ENCODE results near the gene TWNK. TPM values are rescaled to one million over a fixed set of nuclear protein-coding genes. Genes with fewer than 3 reads are reported as not detected.

TWNK gene
- total RNA-seq, 1 experiment from 2014 or later: 38.7 TPM

GRCh38 chr10:101031128-101031795 lies 43.9 kb downstream of the TWNK start, which contains the start of the genes PDZD7 and SFXN3:
PDZD7 (minus strand) TSS chr10:101031129; CDS start chr10:101030219, 910 bp downstream.
SFXN3 (plus strand) TSS chr10:101031234; CDS start chr10:101034695, 3,461 bp downstream.
- no peak within 1 kb of the TSS for H2AFZ ChIP-seq (ENCODE audit: low read length)
- no peak within 1 kb of the TSS for H2AK5ac ChIP-seq (ENCODE audit: insufficient read length, low read length)
- H2BK5ac ChIP-seq (ENCODE audit: insufficient read length, low read length): no peak within 1 kb of the TSS
- H3K23me2 ChIP-seq (ENCODE audit: insufficient read length, low read depth, low read length, poor library complexity, severe bottlenecking): peaks cover 13% of the 10 kb centered on the region
- no peak within 1 kb of the TSS for H3K23ac ChIP-seq (ENCODE audit: insufficient read length, low read depth, low read length)
- no peaks in the 10 kb centered on the region for H4K20me1 ChIP-seq (ENCODE audit: control insufficient read depth, insufficient read depth, insufficient read length)
- H3K4me1 ChIP-seq (ENCODE audit: insufficient read depth, low read length): peaks cover 4% of the 10 kb centered on the region; the same call in 1 of the 2 replicates
- Mint-ChIP-seq H3K4me1 (peaks cover 34 to 50% of the 10 kb centered on the region in 2 experiments), H3K4me3 (peak within 1 kb of the TSS; percentile 59 to 89), H3K9me3 (no peaks in the 10 kb centered on the region; a peak in 1 of 5 replicates), H3K27me3 (ENCODE audit: low read depth) (peaks cover 74% of the 10 kb centered on the region), H3K27ac (0 out of 7 replicates have a peak within 1 kb of the TSS, but pooled peaks of 1 of the 3 experiments have one; percentile 78), H3K36me3 (ENCODE audit: insufficient read depth in 1 of 3, low read depth in 3 of 3) (no peaks in the 10 kb centered on the region)
- H2BK20ac ChIP-seq (ENCODE audit: low read depth, low read length, poor library complexity, severe bottlenecking): no peak within 1 kb of the TSS
- no peak within 1 kb of the TSS for H3T11ph ChIP-seq (ENCODE audit: low read length)
- no peak within 1 kb of the TSS for H2BK15ac ChIP-seq (ENCODE audit: low read depth, low read length)
- no peak within 1 kb of the TSS for H4K8ac ChIP-seq (replicated peaks; ENCODE audit: insufficient read length, low read depth, low read length)
- no CpG with 5 or more reads among the region's 38 CpGs for WGBS (ENCODE audit: extremely low coverage, insufficient read length, low lambda C conversion rate)
- no peaks in the 10 kb centered on the region for H3K9me3 ChIP-seq (ENCODE audit: control insufficient read depth, low read depth, low read length)
- H3K9ac ChIP-seq (ENCODE audit: extremely low read depth, insufficient read length, low read length): no peak within 1 kb of the TSS
- H3K4ac ChIP-seq (ENCODE audit: low read depth, low read length): no peak within 1 kb of the TSS
- H3K14ac ChIP-seq (ENCODE audit: insufficient read depth, low read length): no peak within 1 kb of the TSS; the same call in none of the 2 replicates
- no peak within 1 kb of the TSS for H2BK120ac ChIP-seq (ENCODE audit: low read depth, low read length, poor library complexity, severe bottlenecking)
- no peak within 1 kb of the TSS for H4K91ac ChIP-seq (ENCODE audit: insufficient read length, low read depth, low read length)
- no peak within 1 kb of the TSS for H2BK12ac ChIP-seq (ENCODE audit: insufficient read length, low read depth, low read length)
- TF ChIP-seq CTCF (conservative IDR thresholded peaks at IDR 0.05): no peak
- no peak within 1 kb of the TSS for H3K56ac ChIP-seq (ENCODE audit: insufficient read length, low read depth, low read length)
- H3K27ac ChIP-seq (ENCODE audit: insufficient read length, low read depth, low read length): no peak within 1 kb of the TSS
- H4K5ac ChIP-seq (ENCODE audit: insufficient read length, low read depth, low read length): no peak within 1 kb of the TSS
- peaks cover 4% of the 10 kb centered on the region; the same call in 1 of the 2 replicates for H3K27me3 ChIP-seq (ENCODE audit: insufficient read depth, low read length)
- peak within 1 kb of the TSS; percentile 74 for H3K4me2 ChIP-seq (ENCODE audit: insufficient read depth, insufficient read length, low read length)
- no peak within 1 kb of the TSS for H3K18ac ChIP-seq (ENCODE audit: insufficient read length, low read depth, low read length)
- H3K79me2 ChIP-seq (ENCODE audit: insufficient read depth, low read length): no peaks in the 10 kb centered on the region
- no peaks in the 10 kb centered on the region for H3K79me1 ChIP-seq (ENCODE audit: insufficient read depth, low read depth, low read length, poor library complexity, severe bottlenecking)
- peak; percentile 95 for DNase-seq
